ENCODE results near the gene DCP2.

DNA sequence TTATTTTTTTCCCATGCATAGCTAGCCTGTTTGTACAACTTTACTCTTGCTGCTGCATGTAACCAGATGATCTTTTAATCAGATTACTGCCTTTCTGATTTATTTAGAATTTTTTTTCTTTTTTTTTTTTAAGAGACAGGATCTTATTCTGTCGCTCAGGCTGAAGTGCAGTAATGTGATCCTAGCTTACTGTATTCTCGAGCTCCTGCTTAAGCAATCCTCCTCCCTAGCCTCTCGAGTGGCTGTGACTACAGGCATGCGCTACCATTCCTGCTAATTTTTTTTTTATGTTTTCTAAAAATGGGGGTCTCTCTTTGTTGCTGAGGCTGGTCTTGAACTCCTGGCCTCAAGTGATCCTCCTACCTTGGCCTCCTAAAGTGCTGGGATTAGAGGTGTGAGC is 9.6 kb downstream of the DCP2 start:
- TF ChIP-seq POLR2A (IDR thresholded peaks at IDR 0.05; ENCODE audit: low read length) (no peak), GATA1 (IDR thresholded peaks at IDR 0.05; ENCODE audit: low read depth, low read length) (no peak)
